Nucleus accumbens (tissue), 56 donors: Measurements from ENCODE around the gene OXSR1.
"Not testable (repeated sequence)": the region's sequence is repeated elsewhere in the genome, so short reads cannot be mapped to it uniquely, and the experiment has no call there.

Source experiments
- DNase-seq, 56 donors: peaks; one replicate each; lab custom pipeline; 2025; lab: John Stamatoyannopoulos, UW

Gene OXSR1

GRCh38 chr3:38141173-38141951 lies 24.0 kb upstream of the OXSR1 start:
- DNase-seq, result no peak

- DNase-seq, result no peak
Observed at GRCh38 chr3:38141952-38142273, 23.4 kb upstream of the OXSR1 start.

- DNase-seq, result no peak
Observed at GRCh38 chr3:38142959-38143358, 22.4 kb upstream of the OXSR1 start.

GRCh38 chr3:38143511-38143910 lies 21.8 kb upstream of the OXSR1 start:
- no peak for DNase-seq

GRCh38 chr3:38146504-38146903 lies 18.8 kb upstream of the OXSR1 start:
- DNase-seq, result no peak

- no peak for DNase-seq
Observed at GRCh38 chr3:38147421-38147820, 17.9 kb upstream of the OXSR1 start.

GRCh38 chr3:38148311-38148882 lies 16.9 kb upstream of the OXSR1 start:
- DNase-seq, result no peak

GRCh38 chr3:38149708-38150107 lies 15.6 kb upstream of the OXSR1 start:
- no peak for DNase-seq

- no peak for DNase-seq
Observed at GRCh38 chr3:38150780-38151528, 14.4 kb upstream of the OXSR1 start.

- DNase-seq, result no peak
Observed at GRCh38 chr3:38151667-38152265, 13.6 kb upstream of the OXSR1 start.

- no peak for DNase-seq
Observed at GRCh38 chr3:38152609-38153008, 12.7 kb upstream of the OXSR1 start.

GRCh38 chr3:38153221-38153620 lies 12.1 kb upstream of the OXSR1 start:
- no peak for DNase-seq

- DNase-seq, result no peak
Observed at GRCh38 chr3:38154033-38154494, 11.3 kb upstream of the OXSR1 start.

- DNase-seq, result no peak
Observed at GRCh38 chr3:38154625-38155255, 10.6 kb upstream of the OXSR1 start.

- no peak for DNase-seq
Observed at GRCh38 chr3:38155825-38156224, 9.5 kb upstream of the OXSR1 start.

GRCh38 chr3:38157117-38157516 lies 8.2 kb upstream of the OXSR1 start:
- no peak for DNase-seq

- DNase-seq, result no peak
Observed at GRCh38 chr3:38157595-38157994, 7.7 kb upstream of the OXSR1 start.

- no peak for DNase-seq
Observed at GRCh38 chr3:38158472-38158871, 6.9 kb upstream of the OXSR1 start.

GRCh38 chr3:38160704-38161103 lies 4.6 kb upstream of the OXSR1 start:
- not testable (repeated sequence) for DNase-seq

GRCh38 chr3:38163117-38163840 lies 2.1 kb upstream of the OXSR1 start:
- no peak for DNase-seq
